Urinary bladder (tissue), 4 donors: ENCODE measurements around the gene MNDA. TPM values are rescaled to one million over a fixed set of nuclear protein-coding genes. Genes with fewer than 3 reads are reported as not detected.
"Not testable (repeated sequence)": the region's sequence is repeated elsewhere in the genome, so short reads cannot be mapped to it uniquely, and the experiment has no call there.

Experiments
- DNase-seq: peaks from one replicate; pipeline ENCODE4 v3.0.0-alpha.2; 2015; ENCODE audit errors: extremely low spot score
- H3K27ac ChIP-seq: one replicate; pipeline ENCODE4 v1.5.1; 2013; ENCODE audit warnings: low read depth, mild to moderate bottlenecking, moderate library complexity
- H3K36me3 ChIP-seq: one replicate; pipeline ENCODE4 v1.6.1; 2013; ENCODE audit warnings: mild to moderate bottlenecking, moderate library complexity; ENCODE audit not compliant: insufficient read depth
- H3K4me1 ChIP-seq: one replicate; pipeline ENCODE4 v1.6.1; 2013; ENCODE audit warnings: mild to moderate bottlenecking, moderate library complexity; ENCODE audit not compliant: insufficient read depth
- H3K4me3 ChIP-seq: one replicate; pipeline ENCODE4 v1.5.1; 2013; ENCODE audit warnings: low read depth, low read length
- WGBS: extraction: QIAGEN DNeasy Blood & Tissue Kit; methylation state at CpG from one replicate; pipeline ENCODE4 v1.1.7; 2013; 5-methylcytosine and 5-hydroxymethylcytosine counted together
- polyA plus RNA-seq: library from polyadenylated mRNA; stranded (reverse); fragments of 200-250 nt; gene quantifications from one replicate; pipeline ENCODE4 v1.2.3, GENCODE V29; 2013
- total RNA-seq: library from RNA; depleted of rRNA; stranded (reverse); fragments of >200 nt; gene quantifications from one replicate; pipeline ENCODE4 v1.2.3, GENCODE V29; 2014
- donor health status: healthy with polysubstance abuse.
- donor health status: healthy.

MNDA gene
- total and polyA plus RNA-seq, 2 donors = 3.2 to 9.0 TPM

DNA sequence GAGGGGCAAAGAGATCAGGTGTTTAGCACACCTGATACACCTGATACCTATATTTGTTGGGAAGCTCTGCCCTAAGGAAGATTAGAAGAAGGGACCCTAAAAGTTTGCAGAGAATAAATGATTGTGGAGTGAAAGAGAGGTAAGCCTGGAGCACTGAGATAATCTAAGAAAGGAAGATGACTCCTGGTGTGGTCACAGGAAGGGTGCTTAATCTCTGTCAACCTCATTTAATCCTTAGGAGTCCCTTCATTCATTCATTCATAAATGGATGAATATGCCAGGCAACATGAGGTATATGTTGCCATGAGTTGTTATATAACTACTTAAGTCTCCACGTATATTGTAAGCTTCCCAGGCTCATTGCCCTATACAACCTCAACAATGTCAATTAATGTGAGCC, 16.2 kb upstream of the MNDA start:
- H3K4me3 ChIP-seq = no peak overlapping the region
- DNase-seq = no peak
- no peaks in the 10 kb centered on the region for H3K4me1 ChIP-seq
- no peaks in the 10 kb centered on the region for H3K36me3 ChIP-seq
- WGBS = 80% methylated on average over 1 of the region's 1 CpG
- no peak overlapping the region for H3K27ac ChIP-seq

GRCh38 chr1:158818560-158818959, 12.6 kb upstream of the MNDA start:
- WGBS = 84% methylated on average over 1 of the region's 1 CpG
- H3K4me1 ChIP-seq = no peaks in the 10 kb centered on the region
- no peaks in the 10 kb centered on the region for H3K36me3 ChIP-seq
- no peak overlapping the region for H3K27ac ChIP-seq
- DNase-seq = no peak
- no peak overlapping the region for H3K4me3 ChIP-seq

DNA sequence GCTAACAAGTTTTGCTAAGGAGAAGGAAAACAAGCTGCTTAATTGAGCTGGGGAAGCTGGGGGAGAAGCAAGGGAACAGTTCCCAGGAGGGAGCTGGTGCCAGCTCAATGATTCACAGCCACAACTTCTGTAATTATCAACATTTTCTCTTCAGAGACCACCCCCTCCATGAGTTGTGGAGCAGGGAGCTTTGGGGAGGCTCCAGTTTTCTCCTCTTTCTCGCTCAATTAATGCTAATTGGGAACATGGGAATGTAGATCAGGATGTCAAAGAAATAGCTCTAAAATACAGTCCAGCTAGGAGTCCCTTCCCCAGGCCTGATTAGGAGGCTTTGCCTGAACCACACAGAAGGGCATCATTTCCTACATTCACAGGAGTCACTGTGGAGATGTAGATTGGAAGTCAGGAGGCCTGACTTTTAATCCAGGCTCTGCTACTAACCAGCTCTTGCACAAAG, 12.1 kb upstream of the MNDA start:
- Histone ChIP-seq H3K4me3 (no peak overlapping the region), H3K27ac (no peak overlapping the region), H3K36me3 (no peaks in the 10 kb centered on the region), H3K4me1 (no peaks in the 10 kb centered on the region)
- 90% methylated on average over 1 of the region's 1 CpG for WGBS
- DNase-seq = no peak

GRCh38 chr1:158819461-158820443, 11.4 kb upstream of the MNDA start:
- Histone ChIP-seq H3K4me1 (no peaks in the 10 kb centered on the region), H3K36me3 (no peaks in the 10 kb centered on the region), H3K4me3 (no peak overlapping the region), H3K27ac (no peak overlapping the region)
- 53% methylated on average over 7 of the region's 7 CpGs for WGBS
- DNase-seq = no peak

DNA sequence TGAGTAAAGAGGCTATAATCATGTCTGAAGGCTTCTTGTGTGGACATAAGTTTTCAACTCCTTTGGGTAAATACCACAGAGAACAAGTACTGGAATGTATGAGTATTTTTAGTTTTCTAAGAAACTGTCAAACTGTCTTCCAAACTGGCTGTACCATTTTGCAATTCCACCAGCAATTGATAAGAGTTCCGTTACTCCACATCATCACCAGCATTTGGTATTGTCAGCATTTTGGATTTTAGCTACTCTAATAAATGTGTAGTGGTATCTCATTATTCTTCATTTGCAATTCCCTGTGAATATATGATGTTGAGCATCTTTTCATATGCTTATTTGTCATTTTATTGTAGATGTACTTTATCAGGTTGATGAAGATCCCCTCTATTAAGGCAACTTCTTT, 9.4 kb upstream of the MNDA start:
- H3K27ac ChIP-seq = no peak overlapping the region
- no peaks in the 10 kb centered on the region for H3K36me3 ChIP-seq
- no peaks in the 10 kb centered on the region for H3K4me1 ChIP-seq
- WGBS = 86% methylated on average over 1 of the region's 1 CpG
- DNase-seq = no peak
- H3K4me3 ChIP-seq = no peak overlapping the region

GRCh38 chr1:158830074-158830677, 975 bp upstream of the MNDA start:
- H3K27ac ChIP-seq = no peak overlapping the region

GRCh38 chr1:158833264-158833663, 2.1 kb downstream of the MNDA start:
- no peaks in the 10 kb centered on the region for H3K4me1 ChIP-seq
- DNase-seq = no peak
- H3K4me3 ChIP-seq = no peak overlapping the region
- no peaks in the 10 kb centered on the region for H3K36me3 ChIP-seq
- H3K27ac ChIP-seq = no peak overlapping the region
- WGBS = 88% methylated on average over 3 of the region's 3 CpGs

More at GRCh38 chr1:158830074-158830677, 975 bp upstream of the MNDA start:
- no peak for DNase-seq
- WGBS = 78% methylated on average over 2 of the region's 2 CpGs
- Histone ChIP-seq H3K4me1 (no peaks in the 10 kb centered on the region), H3K36me3 (no peaks in the 10 kb centered on the region), H3K4me3 (no peak overlapping the region)

GRCh38 chr1:158836038-158836437, 4.9 kb downstream of the MNDA start:
- H3K4me3 ChIP-seq = no peak overlapping the region
- no peak overlapping the region for H3K27ac ChIP-seq
- no peaks in the 10 kb centered on the region for H3K4me1 ChIP-seq
- WGBS = 85% methylated on average over 4 of the region's 4 CpGs
- no peak for DNase-seq
- no peaks in the 10 kb centered on the region for H3K36me3 ChIP-seq

DNA sequence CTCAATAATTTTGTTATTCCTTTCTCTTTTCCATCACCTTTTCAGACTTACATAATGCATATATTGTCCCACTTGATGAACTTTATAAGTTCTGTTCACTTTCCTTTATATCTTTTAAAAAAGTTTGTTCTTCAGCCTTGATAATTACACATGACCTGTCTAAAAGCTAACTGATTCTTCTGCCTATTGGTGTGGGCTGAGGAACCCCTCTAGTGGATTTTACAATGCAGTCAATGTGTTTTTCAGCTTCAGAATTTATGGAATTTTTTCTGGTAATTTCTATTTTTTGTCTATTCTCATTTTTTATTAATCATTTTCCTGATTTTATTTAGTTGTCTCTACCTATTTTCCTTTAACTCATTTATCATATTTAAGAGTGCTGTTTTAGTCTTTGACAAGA, 7.5 kb downstream of the MNDA start:
- H3K36me3 ChIP-seq = no peaks in the 10 kb centered on the region

DNA sequence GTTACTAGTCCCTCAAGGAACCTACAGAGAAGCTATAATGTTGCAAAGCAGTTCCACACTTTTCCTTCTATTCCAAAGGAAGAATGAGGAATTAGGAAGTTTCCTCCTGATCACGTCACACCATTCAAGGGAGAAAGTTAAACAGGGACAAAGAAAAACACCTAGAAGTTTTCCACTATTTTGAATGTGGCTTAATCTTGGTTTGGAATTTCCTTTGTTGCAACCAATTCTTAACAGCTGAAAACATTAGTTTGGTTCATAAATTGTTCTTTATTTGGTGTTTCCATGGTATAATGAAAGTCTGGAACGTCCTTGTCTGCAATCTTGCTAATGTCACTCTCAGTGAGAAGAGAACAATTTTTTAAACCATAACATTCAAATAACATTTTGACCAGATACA, 8.4 kb downstream of the MNDA start:
- no peaks in the 10 kb centered on the region for H3K4me1 ChIP-seq
- 76% methylated on average over 2 of the region's 2 CpGs for WGBS
- H3K4me3 ChIP-seq = no peak overlapping the region
- H3K27ac ChIP-seq = no peak overlapping the region
- no peaks in the 10 kb centered on the region for H3K36me3 ChIP-seq
- no peak for DNase-seq

More for the DNA sequence above, 7.5 kb downstream of the MNDA start:
- no peak for DNase-seq
- Histone ChIP-seq H3K4me1 (no peaks in the 10 kb centered on the region), H3K27ac (no peak overlapping the region), H3K4me3 (no peak overlapping the region)

DNA sequence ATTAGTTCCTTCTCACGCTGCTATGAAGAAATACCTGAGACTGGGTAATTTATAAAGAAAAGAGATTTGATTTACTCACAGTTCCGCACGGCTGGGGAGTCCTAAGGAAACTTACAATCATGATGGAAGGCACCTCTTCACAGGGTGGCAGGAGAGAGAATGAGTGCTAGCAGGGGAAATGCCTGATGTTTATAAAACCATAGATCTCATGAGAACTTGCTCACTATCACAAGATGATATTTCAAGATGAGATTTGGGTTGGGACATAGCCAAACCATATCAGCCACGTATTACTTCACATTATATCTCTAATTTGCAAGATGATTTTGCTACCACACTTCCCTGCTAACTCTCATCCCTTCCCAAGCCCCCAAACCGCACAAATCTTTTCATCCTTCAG, 9.1 kb downstream of the MNDA start:
- DNase-seq = no peak
- Histone ChIP-seq H3K4me3 (no peak overlapping the region), H3K36me3 (no peaks in the 10 kb centered on the region), H3K4me1 (no peaks in the 10 kb centered on the region), H3K27ac (no peak overlapping the region)
- 75% methylated on average over 5 of the region's 5 CpGs for WGBS

GRCh38 chr1:158864595-158864994, 33.4 kb downstream of the MNDA start:
- Histone ChIP-seq H3K4me3 (no peak overlapping the region), H3K4me1 (no peaks in the 10 kb centered on the region), H3K27ac (no peak overlapping the region), H3K36me3 (no peaks in the 10 kb centered on the region)
- WGBS = 82% methylated on average over 6 of the region's 6 CpGs
- DNase-seq = no peak

DNA sequence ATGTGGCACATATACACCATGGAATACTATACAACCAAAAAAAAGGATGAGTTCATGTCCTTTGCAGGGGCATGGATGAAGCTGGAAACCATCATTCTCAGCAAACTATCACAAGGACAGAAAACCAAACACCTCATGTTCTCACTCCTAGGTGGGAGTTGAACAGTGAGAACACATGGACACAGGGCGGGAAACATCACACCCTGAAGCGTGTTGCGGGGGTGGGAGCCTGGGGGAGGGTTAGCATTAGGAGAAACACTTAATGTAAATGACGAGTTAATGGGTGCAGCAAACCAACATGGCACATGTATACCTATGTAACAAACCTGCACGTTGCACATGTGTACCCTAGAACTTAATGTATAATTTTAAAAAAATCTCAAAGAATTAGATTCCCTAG, 39.3 kb downstream of the MNDA start:
- 93% methylated on average over 5 of the region's 5 CpGs for WGBS
- H3K36me3 ChIP-seq, H3K4me3 ChIP-seq, H3K27ac ChIP-seq, H3K4me1 ChIP-seq, DNase-seq: not testable (repeated sequence)

GRCh38 chr1:158873141-158873540, 42.0 kb downstream of the MNDA start:
- Histone ChIP-seq H3K36me3 (no peaks in the 10 kb centered on the region), H3K4me3 (no peak overlapping the region), H3K4me1 (no peaks in the 10 kb centered on the region), H3K27ac (no peak overlapping the region)
- 83% methylated on average over 2 of the region's 2 CpGs for WGBS
- DNase-seq = no peak
